HL-60 (cell line): ENCODE measurements around the gene LEAP2.

Source experiments
- DNase-seq, 2 experiments: peaks; one replicate each; pipeline ENCODE4 v3.0.0-alpha.2; 2010 to 2020; ENCODE audit warnings: low read depth in 1 of 2, low spot score in 1 of 2
- H3K27ac ChIP-seq: fragments of 250-450 bp; sonication (Bioruptor Pico); replicated peaks from 2 replicates; pipeline ENCODE4 v1.5.1; 2020; ENCODE audit warnings: mild to moderate bottlenecking, moderate library complexity
- H3K27me3 ChIP-seq: fragments of 250-450 bp; sonication (Bioruptor Pico); 2 replicates; pipeline ENCODE4 v1.5.1; 2021; ENCODE audit warnings: mild to moderate bottlenecking, moderate library complexity; ENCODE audit not compliant: insufficient read depth, poor library complexity, severe bottlenecking
- H3K4me3 ChIP-seq: replicated peaks from 2 replicates; pipeline ENCODE4 v1.5.1; 2011; ENCODE audit warnings: mild to moderate bottlenecking, control low read depth, low read length; ENCODE audit not compliant: insufficient read depth
- CTCF ChIP-seq: IDR thresholded peaks from one replicate; pipeline ENCODE4 v1.5.1; 2011; ENCODE audit warnings: low read length, control low read depth, inconsistent platforms; ENCODE audit not compliant: insufficient read depth
- GABPA ChIP-seq: IDR thresholded peaks from 2 replicates; pipeline ENCODE4 v1.6.1; 2012; ENCODE audit warnings: low read depth
- POLR2AphosphoS5 ChIP-seq: IDR thresholded peaks from 2 replicates; pipeline ENCODE4 v1.6.1; 2012; ENCODE audit warnings: low read depth
- REST ChIP-seq: IDR thresholded peaks from 2 replicates; pipeline ENCODE4 v1.6.1; 2012; ENCODE audit warnings: low read depth; ENCODE audit not compliant: insufficient replicate concordance
- SPI1 ChIP-seq: IDR thresholded peaks from 2 replicates; pipeline ENCODE4 v1.6.1; 2012; ENCODE audit warnings: low read depth, mild to moderate bottlenecking, borderline replicate concordance

The LEAP2 gene

GRCh38 chr5:132896685-132897084 lies 23.2 kb downstream of the LEAP2 start:
- H3K4me3 ChIP-seq: no peak overlapping the region
- H3K27me3 ChIP-seq: no peaks in the 10 kb centered on the region
- DNase-seq: no peak
- no peak overlapping the region for H3K27ac ChIP-seq
- TF ChIP-seq REST (no peak), CTCF (no peak), GABPA (no peak), POLR2AphosphoS5 (no peak), SPI1 (no peak)

GRCh38 chr5:132898094-132898493 lies 24.6 kb downstream of the LEAP2 start:
- TF ChIP-seq SPI1 (no peak), CTCF (no peak), REST (no peak), GABPA (no peak), POLR2AphosphoS5 (no peak)
- Histone ChIP-seq H3K27me3 (no peaks in the 10 kb centered on the region), H3K4me3 (no peak overlapping the region), H3K27ac (no peak overlapping the region)
- no peak for DNase-seq

GRCh38 chr5:132901036-132901435 lies 27.6 kb downstream of the LEAP2 start:
- H3K4me3 ChIP-seq: no peak overlapping the region
- no peak for DNase-seq
- no peak overlapping the region for H3K27ac ChIP-seq
- no peak for TF ChIP-seq POLR2AphosphoS5
- no peak for TF ChIP-seq GABPA
- no peak for TF ChIP-seq CTCF
- no peaks in the 10 kb centered on the region for H3K27me3 ChIP-seq

GRCh38 chr5:132901730-132902129 lies 28.3 kb downstream of the LEAP2 start:
- DNase-seq: no peak
- no peaks in the 10 kb centered on the region for H3K27me3 ChIP-seq
- H3K4me3 ChIP-seq: no peak overlapping the region
- TF ChIP-seq POLR2AphosphoS5 (no peak), REST (no peak), CTCF (no peak), SPI1 (no peak), GABPA (no peak)
- no peak overlapping the region for H3K27ac ChIP-seq
